K562 (cell line): ENCODE data around the gene PBXIP1. TPM values are rescaled to one million over a fixed set of nuclear protein-coding genes. Genes with fewer than 3 reads are reported as not detected.

Source experiments
- ATAC-seq: fragments of 200-7000 bp; cut with Tn5 transposase; 3 replicates; pipeline ENCODE4 v1.9.1; 2020; ENCODE audit warnings: moderate library complexity
- BruUV-seq: library from RNA; stranded (reverse); fragments of 400-500 nt; replicated peaks from 2 replicates; lab custom pipeline; 2021; lab: Mats Ljungman, UMichigan
- CTCF ChIA-PET: fragments of 300-600 bp; formaldehyde crosslinking; extraction: SDS; loops from one replicate; lab custom pipeline; 2021; ENCODE audit warnings: low intra/inter-chr PET ratio; lab: Yijun Ruan, JAX
- POLR2A ChIA-PET: fragments of 300-600, 350-650 bp; sonication (Branson Sonifier 250); formaldehyde crosslinking; extraction: SDS; loops from one replicate; lab custom pipeline; 2021; ENCODE audit warnings: antibody characterized with exemption, inconsistent platforms; lab: Yijun Ruan, JAX
- DNase-seq, 4 experiments: peaks; one replicate each; pipeline versions ENCODE4 v3.0.0 to v3.0.0-alpha.2; 2011 to 2018; ENCODE audit warnings: low spot score in 3 of 4, mixed read lengths in 3 of 4; ENCODE audit errors: extremely low read depth in 1 of 4
- FAIRE-seq: peaks from 2 replicates; lab custom pipeline; 2011; peaks lifted over from hg19 to GRCh38; lab: Jason Lieb, UNC
- H2AFZ ChIP-seq: 2 replicates; pipeline ENCODE4 v1.6.0; 2011; ENCODE audit warnings: low read depth, low read length, control low read depth, inconsistent platforms
- H3K27ac ChIP-seq: fragments of 200-600 bp; 3 replicates; pipeline ENCODE4 v1.8.0; 2011; ENCODE audit warnings: low read depth, mild to moderate bottlenecking, control low read depth, inconsistent platforms, low read length, moderate library complexity, mixed read lengths; ENCODE audit errors: extremely low read depth
- H3K27me3 ChIP-seq, 2 experiments: fragments of 300-600 bp in 1 of 2; 2 replicates in 1 of 2; 3 replicates in 1 of 2; pipeline versions ENCODE4 v1.6.0 to v1.8.0; 2011; ENCODE audit warnings: inconsistent platforms in 2 of 2, low read length in 2 of 2, mild to moderate bottlenecking in 1 of 2, mixed read lengths in 1 of 2, moderate library complexity in 1 of 2; ENCODE audit not compliant: control insufficient read depth in 2 of 2, insufficient read depth in 2 of 2
- H3K36me3 ChIP-seq: fragments of 300-600 bp; 3 replicates; pipeline ENCODE4 v1.8.0; 2011; ENCODE audit warnings: mild to moderate bottlenecking, low read length, inconsistent platforms; ENCODE audit not compliant: control insufficient read depth, insufficient read depth
- H3K4me1 ChIP-seq, 2 experiments: fragments of 200-600 bp in 1 of 2; replicated peaks in 1 of 2; 2 replicates in 1 of 2; 3 replicates in 1 of 2; pipeline versions ENCODE4 v1.5.1 to v1.8.0; 2011; ENCODE audit warnings: inconsistent platforms in 2 of 2, low read length in 2 of 2, mild to moderate bottlenecking in 1 of 2, mixed read lengths in 1 of 2, moderate library complexity in 1 of 2; ENCODE audit not compliant: control insufficient read depth in 2 of 2, insufficient read depth in 2 of 2
- H3K4me2 ChIP-seq: 2 replicates; pipeline ENCODE4 v1.6.1; 2011; ENCODE audit warnings: low read length, control low read depth, inconsistent platforms, mixed read lengths; ENCODE audit not compliant: insufficient read depth
- H3K4me3 ChIP-seq: fragments of 200-600 bp; sonication (generic), shearing (Covaris generic); 2 replicates; pipeline ENCODE4 v1.5.1; 2016; ENCODE audit warnings: control low read depth, inconsistent platforms
- H3K79me2 ChIP-seq: fragments of 200-600 bp; 3 replicates; pipeline ENCODE4 v1.8.0; 2011; ENCODE audit warnings: low read length, inconsistent platforms; ENCODE audit not compliant: control insufficient read depth, insufficient read depth
- H3K9ac ChIP-seq, 2 experiments: 2 replicates each; pipeline versions ENCODE4 v1.6.0 to v1.6.1; 2011; ENCODE audit warnings: low read depth in 2 of 2, low read length in 2 of 2, control low read depth in 1 of 2, inconsistent platforms in 1 of 2, mild to moderate bottlenecking in 1 of 2, mixed read lengths in 1 of 2; ENCODE audit not compliant: insufficient read depth in 1 of 2
- H3K9me1 ChIP-seq: one replicate; pipeline ENCODE4 v1.6.0; 2011; ENCODE audit warnings: inconsistent platforms, mild to moderate bottlenecking, low read length, moderate library complexity; ENCODE audit not compliant: control insufficient read depth, insufficient read depth
- H3K9me3 ChIP-seq: replicated peaks from 2 replicates; pipeline ENCODE4 v1.5.1; 2011; ENCODE audit warnings: low read depth, low read length, inconsistent platforms; ENCODE audit not compliant: control insufficient read depth, insufficient read depth
- H4K20me1 ChIP-seq: replicated peaks from 2 replicates; pipeline ENCODE4 v1.6.1; 2011; ENCODE audit warnings: low read length, inconsistent platforms, mixed read lengths; ENCODE audit not compliant: control insufficient read depth, insufficient read depth
- CC2D1A ChIP-seq: fragments of 450-650 bp; IDR thresholded peaks from 2 replicates; pipeline ENCODE4 v1.6.1; 2017; ENCODE audit warnings: mild to moderate bottlenecking
- CHD1 ChIP-seq: fragments of 200-600 bp; sonication (generic); IDR thresholded peaks from one replicate; pipeline ENCODE4 v1.6.1; 2012; ENCODE audit warnings: mild to moderate bottlenecking, moderate library complexity, low read length, inconsistent platforms
- ELF4 ChIP-seq: fragments of 450-650 bp; formaldehyde crosslinking; IDR thresholded peaks from 2 replicates; pipeline ENCODE4 v1.4.0; 2022; ENCODE audit warnings: missing genetic modification characterization
- NR3C1 ChIP-seq: sonication (generic); formaldehyde crosslinking; IDR thresholded peaks from 2 replicates; pipeline ENCODE4 v1.8.1; 2022; ENCODE audit warnings: missing genetic modification reagents
- NRF1 ChIP-seq, 2 experiments: fragments of 450-650 bp; IDR thresholded peaks in 1 of 2; conservative IDR thresholded peaks in 1 of 2; 2 replicates each; pipeline ENCODE4 v1.6.1; 2014; ENCODE audit warnings: mild to moderate bottlenecking in 2 of 2
- ZNF165 ChIP-seq: fragments of 250-450 bp; sonication (Bioruptor Pico); IDR thresholded peaks from 2 replicates; pipeline ENCODE4 v1.4.0; 2020; ENCODE audit warnings: borderline replicate concordance
- WGBS: fragments of 100-300 bp; shearing (Covaris generic); methylation state at CpG from one replicate; pipeline ENCODE4 v1.1.6; 2016; ENCODE audit warnings: low coverage, mixed read lengths; ENCODE audit not compliant: insufficient coverage; ENCODE audit errors: missing lambda C conversion rate; 5-methylcytosine and 5-hydroxymethylcytosine counted together
- in situ Hi-C: fragments of 300-500 bp; cut with MboI; formaldehyde crosslinking; loops from 4 replicates; pipeline ENCODE4 v1.15.0; 2018; ENCODE audit warnings: inconsistent platforms, mixed read lengths
- intact Hi-C: fragments of 100-400 bp; cut with micrococcal nuclease; formaldehyde crosslinking; loops from 2 replicates; pipeline ENCODE4 v1.14.2; 2022
- polyA plus RNA-seq, 8 experiments: library from polyadenylated mRNA; depleted of rRNA in 4 of 8; stranded (reverse) in 5 of 8; unstranded in 3 of 8; fragments of >200 nt; fragmentation: Nextera tagmentation in 2 of 8; fragmentation: Illumina TruSeq in 1 of 8; extraction: Ambion mirVana in 2 of 8; extraction: Trizol in 1 of 8; gene quantifications; 2 replicates each; pipeline versions ENCODE4 v1.2.1 to v1.2.3, GENCODE V29; 2011 to 2014; ENCODE audit warnings: inconsistent platforms in 1 of 8, missing spikeins in 1 of 8
- total RNA-seq, 7 experiments: library from RNA; depleted of rRNA in 6 of 7; stranded (reverse); fragments of >200 nt in 6 of 7; fragmentation: Illumina TruSeq in 2 of 7; extraction: Trizol in 2 of 7; gene quantifications; 2 replicates each; pipeline versions ENCODE4 v1.2.1 to v1.2.3, GENCODE V29; 2011 to 2021; ENCODE audit warnings: low replicate concordance in 1 of 7
- TF ChIP-seq, protein P1 (sequence below): fragments of 450-650 bp; IDR thresholded peaks from 2 replicates; pipeline ENCODE4 v1.6.1; 2016
- TF ChIP-seq, protein P2 (sequence below): fragments of 450-650 bp; conservative IDR thresholded peaks from 2 replicates; pipeline ENCODE4 v1.6.1; 2016; ENCODE audit warnings: missing genetic modification characterization, low read depth, mild to moderate bottlenecking, missing compliant biosample characterization, moderate library complexity
- TF ChIP-seq, protein P3 (sequence below): sonication (generic); formaldehyde crosslinking; IDR thresholded peaks from 2 replicates; pipeline ENCODE4 v1.8.1; 2023; ENCODE audit warnings: mild to moderate bottlenecking, missing genetic modification reagents
- TF ChIP-seq, protein P4 (sequence below): sonication (generic); formaldehyde crosslinking; IDR thresholded peaks from 2 replicates; pipeline ENCODE4 v1.8.0; 2023; ENCODE audit warnings: mild to moderate bottlenecking, missing genetic modification reagents

The PBXIP1 gene
- total and polyA plus RNA-seq, 9 of the 15 experiments (the other 6 are each of a cell fraction or from before 2014, with no cell fraction given): 0.13 to 8.3 (median 5.8) TPM

DNA sequence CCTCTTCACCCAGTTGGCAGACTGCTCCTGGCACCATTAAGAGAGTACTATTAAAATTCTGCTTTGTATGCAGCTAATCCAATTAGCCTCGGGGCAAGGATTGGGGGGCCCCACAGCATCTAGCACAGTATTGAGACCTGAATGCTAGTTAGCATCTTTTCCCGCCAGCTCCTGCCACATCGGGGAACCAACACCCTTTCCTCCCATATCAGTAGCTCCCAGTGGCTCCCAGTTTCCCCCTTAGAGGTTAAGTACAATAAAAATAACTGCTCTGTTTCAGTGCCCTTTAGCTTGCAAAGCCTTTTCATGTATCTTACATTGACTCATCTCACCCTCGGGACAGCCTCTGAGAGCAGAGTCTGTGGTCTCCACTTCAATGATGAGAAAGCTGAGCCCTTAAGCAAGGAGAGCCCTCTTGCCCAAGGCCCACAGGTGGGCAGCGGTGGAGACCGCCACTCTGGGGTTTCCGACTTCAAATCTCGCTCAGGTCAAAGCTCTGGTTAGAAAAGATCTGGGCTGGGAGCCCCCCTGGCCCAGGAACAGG lies 15.2 kb downstream of the PBXIP1 start:
- H3K4me3 ChIP-seq: no peak overlapping the region
- no peak overlapping the region for H3K9ac ChIP-seq
- FAIRE-seq (no peak), DNase-seq (no peak), ATAC-seq (no peak)
- H4K20me1 ChIP-seq: 0 out of 2 replicates have a peak, but pooled peaks cover 3% of the 10 kb centered on the region
- no peak overlapping the region for H3K27ac ChIP-seq
- POLR2A ChIA-PET: interaction anchor here (0.6 to 1.4 kb wide), 4 partner anchors 14 to 120 kb away, joined by 3 to 5 read pairs (median 3); partner anchors contain the start of gene PBXIP1
- H3K27me3 ChIP-seq: no peaks in the 10 kb centered on the region
- in situ Hi-C loops: no loop called here
- no peaks in the 10 kb centered on the region for H3K9me1 ChIP-seq
- H3K9me3 ChIP-seq: no peaks in the 10 kb centered on the region
- no peak overlapping the region for H3K4me2 ChIP-seq
- intact Hi-C loops: no loop called here
- H3K79me2 ChIP-seq: peaks cover 3% of the 10 kb centered on the region; the same call in 1 of the 3 replicates
- H3K36me3 ChIP-seq: no peaks in the 10 kb centered on the region
- no peak overlapping the region for H2AFZ ChIP-seq
- 55% methylated on average over 8 of the region's 8 CpGs for WGBS
- H3K4me1 ChIP-seq: peaks cover 41 to 54% of the 10 kb centered on the region in 2 experiments; a peak in 4 of 5 replicates
- no TSS peak for BruUV-seq
- CTCF ChIA-PET: no interaction called here
- TF ChIP-seq ELF4 (CRISPR knock-in tag) (no peak), CHD1 (no peak), NR3C1 (no peak), ZNF165 (no peak), CC2D1A (no peak), NRF1 (conservative IDR thresholded peaks at IDR 0.05 in 1 of 2, IDR thresholded peaks at IDR 0.05 in 1 of 2) (no peak)
- TF ChIP-seq, protein P1, sequence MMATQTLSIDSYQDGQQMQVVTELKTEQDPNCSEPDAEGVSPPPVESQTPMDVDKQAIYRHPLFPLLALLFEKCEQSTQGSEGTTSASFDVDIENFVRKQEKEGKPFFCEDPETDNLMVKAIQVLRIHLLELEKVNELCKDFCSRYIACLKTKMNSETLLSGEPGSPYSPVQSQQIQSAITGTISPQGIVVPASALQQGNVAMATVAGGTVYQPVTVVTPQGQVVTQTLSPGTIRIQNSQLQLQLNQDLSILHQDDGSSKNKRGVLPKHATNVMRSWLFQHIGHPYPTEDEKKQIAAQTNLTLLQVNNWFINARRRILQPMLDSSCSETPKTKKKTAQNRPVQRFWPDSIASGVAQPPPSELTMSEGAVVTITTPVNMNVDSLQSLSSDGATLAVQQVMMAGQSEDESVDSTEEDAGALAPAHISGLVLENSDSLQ: no peak
- TF ChIP-seq, protein P2, sequence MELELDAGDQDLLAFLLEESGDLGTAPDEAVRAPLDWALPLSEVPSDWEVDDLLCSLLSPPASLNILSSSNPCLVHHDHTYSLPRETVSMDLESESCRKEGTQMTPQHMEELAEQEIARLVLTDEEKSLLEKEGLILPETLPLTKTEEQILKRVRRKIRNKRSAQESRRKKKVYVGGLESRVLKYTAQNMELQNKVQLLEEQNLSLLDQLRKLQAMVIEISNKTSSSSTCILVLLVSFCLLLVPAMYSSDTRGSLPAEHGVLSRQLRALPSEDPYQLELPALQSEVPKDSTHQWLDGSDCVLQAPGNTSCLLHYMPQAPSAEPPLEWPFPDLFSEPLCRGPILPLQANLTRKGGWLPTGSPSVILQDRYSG (tag): no peak
- TF ChIP-seq, protein P3, sequence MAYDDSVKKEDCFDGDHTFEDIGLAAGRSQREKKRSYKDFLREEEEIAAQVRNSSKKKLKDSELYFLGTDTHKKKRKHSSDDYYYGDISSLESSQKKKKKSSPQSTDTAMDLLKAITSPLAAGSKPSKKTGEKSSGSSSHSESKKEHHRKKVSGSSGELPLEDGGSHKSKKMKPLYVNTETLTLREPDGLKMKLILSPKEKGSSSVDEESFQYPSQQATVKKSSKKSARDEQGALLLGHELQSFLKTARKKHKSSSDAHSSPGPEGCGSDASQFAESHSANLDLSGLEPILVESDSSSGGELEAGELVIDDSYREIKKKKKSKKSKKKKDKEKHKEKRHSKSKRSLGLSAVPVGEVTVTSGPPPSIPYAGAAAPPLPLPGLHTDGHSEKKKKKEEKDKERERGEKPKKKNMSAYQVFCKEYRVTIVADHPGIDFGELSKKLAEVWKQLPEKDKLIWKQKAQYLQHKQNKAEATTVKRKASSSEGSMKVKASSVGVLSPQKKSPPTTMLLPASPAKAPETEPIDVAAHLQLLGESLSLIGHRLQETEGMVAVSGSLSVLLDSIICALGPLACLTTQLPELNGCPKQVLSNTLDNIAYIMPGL (CRISPR knock-in tag): no peak
- TF ChIP-seq, protein P4, sequence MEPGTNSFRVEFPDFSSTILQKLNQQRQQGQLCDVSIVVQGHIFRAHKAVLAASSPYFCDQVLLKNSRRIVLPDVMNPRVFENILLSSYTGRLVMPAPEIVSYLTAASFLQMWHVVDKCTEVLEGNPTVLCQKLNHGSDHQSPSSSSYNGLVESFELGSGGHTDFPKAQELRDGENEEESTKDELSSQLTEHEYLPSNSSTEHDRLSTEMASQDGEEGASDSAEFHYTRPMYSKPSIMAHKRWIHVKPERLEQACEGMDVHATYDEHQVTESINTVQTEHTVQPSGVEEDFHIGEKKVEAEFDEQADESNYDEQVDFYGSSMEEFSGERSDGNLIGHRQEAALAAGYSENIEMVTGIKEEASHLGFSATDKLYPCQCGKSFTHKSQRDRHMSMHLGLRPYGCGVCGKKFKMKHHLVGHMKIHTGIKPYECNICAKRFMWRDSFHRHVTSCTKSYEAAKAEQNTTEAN (CRISPR knock-in tag): no peak
